ENCODE results near the gene CCDC88C. TPM values are rescaled to one million over a fixed set of nuclear protein-coding genes. Genes with fewer than 3 reads are reported as not detected.
"Not testable (repeated sequence)": the region's sequence is repeated elsewhere in the genome, so short reads cannot be mapped to it uniquely, and the experiment has no call there.

Gene CCDC88C
- total RNA-seq, 1 donor from 2014 or later, result 48.2 TPM

- DNase-seq (ENCODE audit: low spot score), result no peak
- Mint-ChIP-seq H3K4me3 (ENCODE audit: unreplicated experiment) (no peak overlapping the region), H3K9me3 (ENCODE audit: unreplicated experiment) (no peaks in the 10 kb centered on the region), H3K27ac (ENCODE audit: unreplicated experiment) (no peak overlapping the region), H3K36me3 (ENCODE audit: low read depth, unreplicated experiment) (peaks cover 10% of the 10 kb centered on the region), H3K4me1 (ENCODE audit: unreplicated experiment) (peaks cover 56% of the 10 kb centered on the region), H3K27me3 (ENCODE audit: unreplicated experiment) (peaks cover 7% of the 10 kb centered on the region)
- no peak for TF ChIP-seq CTCF (IDR thresholded peaks at IDR 0.05; ENCODE audit: unreplicated experiment)
These were observed 171.4 kb downstream of the CCDC88C start for GRCh38 chr14:91246051-91246852.

- not testable (repeated sequence) for H3K9me3 Mint-ChIP-seq (ENCODE audit: unreplicated experiment); H3K27me3 Mint-ChIP-seq (ENCODE audit: unreplicated experiment); H3K36me3 Mint-ChIP-seq (ENCODE audit: low read depth, unreplicated experiment); H3K4me3 Mint-ChIP-seq (ENCODE audit: unreplicated experiment); DNase-seq (ENCODE audit: low spot score); H3K27ac Mint-ChIP-seq (ENCODE audit: unreplicated experiment)
- peaks cover 55% of the 10 kb centered on the region for H3K4me1 Mint-ChIP-seq (ENCODE audit: unreplicated experiment)
These were observed 172.0 kb downstream of the CCDC88C start for GRCh38 chr14:91245616-91246015.

- Mint-ChIP-seq H3K27ac (ENCODE audit: unreplicated experiment) (no peak overlapping the region), H3K9me3 (ENCODE audit: unreplicated experiment) (no peaks in the 10 kb centered on the region), H3K27me3 (ENCODE audit: unreplicated experiment) (peaks cover 7% of the 10 kb centered on the region), H3K36me3 (ENCODE audit: low read depth, unreplicated experiment) (peaks cover 14% of the 10 kb centered on the region), H3K4me3 (ENCODE audit: unreplicated experiment) (no peak overlapping the region), H3K4me1 (ENCODE audit: unreplicated experiment) (peaks cover 52% of the 10 kb centered on the region)
- no peak for DNase-seq (ENCODE audit: low spot score)
- no peak for TF ChIP-seq CTCF (IDR thresholded peaks at IDR 0.05; ENCODE audit: unreplicated experiment)
These were observed 172.6 kb downstream of the CCDC88C start for GRCh38 chr14:91245029-91245428.

- Mint-ChIP-seq H3K4me3 (ENCODE audit: unreplicated experiment) (peak within 1 kb of the TSS; percentile 17), H3K27ac (ENCODE audit: unreplicated experiment) (no peak within 1 kb of the TSS), H3K4me1 (ENCODE audit: unreplicated experiment) (peaks cover 47% of the 10 kb centered on the region), H3K9me3 (ENCODE audit: unreplicated experiment) (no peaks in the 10 kb centered on the region), H3K36me3 (ENCODE audit: low read depth, unreplicated experiment) (peaks cover 19% of the 10 kb centered on the region), H3K27me3 (ENCODE audit: unreplicated experiment) (peaks cover 7% of the 10 kb centered on the region)
- no peak for TF ChIP-seq CTCF (IDR thresholded peaks at IDR 0.05; ENCODE audit: unreplicated experiment)
- no peak for DNase-seq (ENCODE audit: low spot score)
These were observed 173.1 kb downstream of the CCDC88C start, which contains the start of gene GPR68 for GRCh38 chr14:91244501-91244901. GPR68 (minus strand) TSS chr14:91244704; CDS start chr14:91235050, 9,654 bp downstream.

GRCh38 chr14:91243074-91243471, 174.5 kb downstream of the CCDC88C start:
- TF ChIP-seq CTCF (IDR thresholded peaks at IDR 0.05; ENCODE audit: unreplicated experiment), result no peak
- Mint-ChIP-seq H3K9me3 (ENCODE audit: unreplicated experiment) (no peaks in the 10 kb centered on the region), H3K27ac (ENCODE audit: unreplicated experiment) (no peak overlapping the region)

More at GRCh38 chr14:91243074-91243471, 174.5 kb downstream of the CCDC88C start:
- H3K27me3 Mint-ChIP-seq (ENCODE audit: unreplicated experiment), result peaks cover 11% of the 10 kb centered on the region
- H3K36me3 Mint-ChIP-seq (ENCODE audit: low read depth, unreplicated experiment), result peaks cover 28% of the 10 kb centered on the region
- no peak for DNase-seq (ENCODE audit: low spot score)
- no peak overlapping the region for H3K4me3 Mint-ChIP-seq (ENCODE audit: unreplicated experiment)
- peaks cover 54% of the 10 kb centered on the region for H3K4me1 Mint-ChIP-seq (ENCODE audit: unreplicated experiment)

Data from endothelial cell (in vitro differentiated cells).